ENCODE measurements around the gene TMIE. TPM values are rescaled to one million over a fixed set of nuclear protein-coding genes. Genes with fewer than 3 reads are reported as not detected.

TMIE gene
- total RNA-seq, 2 donors from 2014 or later = not detected

DNA sequence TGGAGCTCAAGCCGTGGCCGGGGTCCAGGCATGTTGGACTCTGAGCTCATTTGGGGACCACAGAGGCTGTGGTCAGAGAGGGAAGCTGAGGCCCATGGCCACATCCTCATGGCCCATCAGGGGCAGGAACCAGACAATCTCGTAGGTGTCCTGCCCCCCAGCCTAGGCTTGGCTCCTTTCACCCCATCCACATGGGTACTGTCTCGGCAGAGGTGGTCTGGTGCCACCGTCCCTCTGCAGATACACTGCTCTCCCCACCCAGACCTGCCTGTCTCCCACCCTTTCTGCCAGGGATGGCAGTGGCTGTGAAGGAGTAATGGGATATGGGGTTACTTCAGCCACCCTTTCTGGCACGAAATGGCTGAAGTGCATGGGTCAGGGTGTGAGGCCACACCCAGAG lies 8.5 kb downstream of the TMIE start:
- Histone ChIP-seq H3K9me3 (no peaks in the 10 kb centered on the region), H3K36me3 (replicated peaks in 1 of 2; ENCODE audit: insufficient read depth in 1 of 2, low read depth in 2 of 2) (no peaks in the 10 kb centered on the region), H3K4me3 (no peak overlapping the region), H3K4me1 (no peaks in the 10 kb centered on the region), H3K27ac (no peak overlapping the region), H3K27me3 (no peaks in the 10 kb centered on the region)
- 90% methylated on average over 6 of the region's 6 CpGs for WGBS, 2 donors
- TF ChIP-seq POLR2A (IDR thresholded peaks at IDR 0.05) = no peak
- TF ChIP-seq, protein P1, sequence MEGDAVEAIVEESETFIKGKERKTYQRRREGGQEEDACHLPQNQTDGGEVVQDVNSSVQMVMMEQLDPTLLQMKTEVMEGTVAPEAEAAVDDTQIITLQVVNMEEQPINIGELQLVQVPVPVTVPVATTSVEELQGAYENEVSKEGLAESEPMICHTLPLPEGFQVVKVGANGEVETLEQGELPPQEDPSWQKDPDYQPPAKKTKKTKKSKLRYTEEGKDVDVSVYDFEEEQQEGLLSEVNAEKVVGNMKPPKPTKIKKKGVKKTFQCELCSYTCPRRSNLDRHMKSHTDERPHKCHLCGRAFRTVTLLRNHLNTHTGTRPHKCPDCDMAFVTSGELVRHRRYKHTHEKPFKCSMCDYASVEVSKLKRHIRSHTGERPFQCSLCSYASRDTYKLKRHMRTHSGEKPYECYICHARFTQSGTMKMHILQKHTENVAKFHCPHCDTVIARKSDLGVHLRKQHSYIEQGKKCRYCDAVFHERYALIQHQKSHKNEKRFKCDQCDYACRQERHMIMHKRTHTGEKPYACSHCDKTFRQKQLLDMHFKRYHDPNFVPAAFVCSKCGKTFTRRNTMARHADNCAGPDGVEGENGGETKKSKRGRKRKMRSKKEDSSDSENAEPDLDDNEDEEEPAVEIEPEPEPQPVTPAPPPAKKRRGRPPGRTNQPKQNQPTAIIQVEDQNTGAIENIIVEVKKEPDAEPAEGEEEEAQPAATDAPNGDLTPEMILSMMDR (IDR thresholded peaks at IDR 0.05) = no peak
- DNase-seq = peak in 1 of 4 donors; percentile 1
- intact Hi-C loops (cut with DNase I) = loop anchor here (5.0 kb wide), 1 partner anchor 193 kb away; no protein-coding TSS in a partner anchor
- no peak for ATAC-seq

DNA sequence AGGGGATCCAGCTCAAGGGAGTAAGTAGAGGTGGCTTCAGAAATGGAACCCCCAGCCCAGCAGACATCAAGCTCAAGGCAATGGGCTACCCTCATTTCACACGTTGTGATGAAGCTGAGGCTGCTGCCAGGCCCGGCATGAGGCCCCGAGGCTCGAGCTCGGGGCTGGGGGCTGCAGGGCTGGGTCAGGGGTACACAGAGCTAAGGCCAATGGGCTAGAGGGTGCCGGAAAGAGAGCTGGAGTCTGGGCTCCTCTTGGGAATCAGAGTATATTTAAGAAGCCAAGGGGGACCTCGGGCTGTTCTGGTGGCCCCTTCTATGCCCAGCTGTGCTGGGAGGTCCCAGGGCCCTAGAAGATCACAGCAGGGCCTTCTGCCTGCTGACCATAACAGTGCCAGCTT lies 9.0 kb downstream of the TMIE start:
- Histone ChIP-seq H3K4me3 (no peak overlapping the region), H3K4me1 (no peaks in the 10 kb centered on the region), H3K9me3 (no peaks in the 10 kb centered on the region), H3K27me3 (no peaks in the 10 kb centered on the region), H3K36me3 (replicated peaks in 1 of 2; ENCODE audit: insufficient read depth in 1 of 2, low read depth in 2 of 2) (no peaks in the 10 kb centered on the region), H3K27ac (no peak overlapping the region)
- no peak for ATAC-seq
- DNase-seq = no peak
- TF ChIP-seq, protein P1 (IDR thresholded peaks at IDR 0.05) = no peak
- no peak for TF ChIP-seq POLR2A (IDR thresholded peaks at IDR 0.05)
- WGBS, 2 donors = 75 to 85% methylated on average over 5 to 6 of the region's 7 CpGs
- intact Hi-C loops (cut with DNase I) = no loop called here

DNA sequence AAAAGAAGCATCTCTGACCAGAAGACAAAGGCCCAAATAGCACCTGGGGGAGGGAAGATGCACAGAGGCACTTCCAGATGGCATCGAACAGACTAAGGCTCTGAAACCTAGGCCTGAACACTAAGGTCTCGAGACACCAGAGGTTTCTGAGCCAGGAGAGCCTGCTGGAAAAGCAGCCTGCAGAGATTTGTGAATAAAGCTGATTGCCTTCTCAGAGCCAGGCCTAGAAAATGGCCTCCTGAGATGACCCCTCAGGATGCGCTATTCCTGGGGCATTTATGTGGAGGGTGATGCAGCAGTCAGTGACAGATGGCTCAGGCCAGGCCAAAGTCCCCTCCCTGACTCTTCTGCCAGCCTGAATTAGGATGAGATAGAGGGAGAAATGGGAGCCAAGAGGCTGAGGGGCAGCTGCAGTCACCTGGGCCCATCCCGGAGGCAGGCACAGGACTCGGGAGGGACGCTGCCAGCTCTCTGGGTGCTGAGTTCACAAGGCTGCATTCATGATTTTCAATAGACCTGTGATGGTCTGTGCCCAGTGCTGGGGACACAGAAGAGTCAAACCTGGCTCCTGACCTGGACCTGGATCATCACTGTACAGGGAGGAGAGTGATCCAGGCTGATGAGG lies 9.6 kb downstream of the TMIE start:
- Histone ChIP-seq H3K9me3 (no peaks in the 10 kb centered on the region), H3K27ac (no peak overlapping the region), H3K4me3 (no peak overlapping the region), H3K4me1 (no peaks in the 10 kb centered on the region), H3K36me3 (replicated peaks in 1 of 2; ENCODE audit: insufficient read depth in 1 of 2, low read depth in 2 of 2) (no peaks in the 10 kb centered on the region), H3K27me3 (no peaks in the 10 kb centered on the region)
- DNase-seq (peak in 1 of 4 donors; percentile 3), ATAC-seq (no peak)
- TF ChIP-seq, protein P1 (IDR thresholded peaks at IDR 0.05) = no peak
- TF ChIP-seq POLR2A (IDR thresholded peaks at IDR 0.05) = no peak
- WGBS, 2 donors = 82 to 91% methylated on average over 5 to 6 of the region's 6 CpGs
- intact Hi-C loops (cut with DNase I) = no loop called here

DNA sequence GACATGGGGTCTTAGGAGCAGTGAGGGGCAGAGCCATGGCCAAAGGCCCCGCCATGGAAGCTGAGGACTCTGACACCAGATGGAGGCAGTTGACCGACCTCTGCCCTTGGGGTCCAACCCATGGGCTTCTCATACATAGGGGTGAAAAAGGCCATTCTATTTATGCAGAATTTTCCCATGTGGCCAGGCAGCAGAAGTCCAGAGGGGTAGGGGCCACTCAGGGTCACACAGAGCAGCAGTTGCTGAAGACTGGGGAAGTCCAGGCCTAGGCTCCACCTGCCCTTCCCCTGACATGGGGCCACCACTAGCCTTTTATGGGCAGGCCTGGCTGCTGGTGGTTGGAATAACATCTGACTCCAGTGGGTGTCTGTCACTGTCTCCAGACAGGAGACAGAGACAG lies 10.1 kb downstream of the TMIE start:
- TF ChIP-seq, protein P1 (IDR thresholded peaks at IDR 0.05) = no peak
- TF ChIP-seq POLR2A (IDR thresholded peaks at IDR 0.05) = no peak
- H3K4me3 ChIP-seq = no peak overlapping the region
- no peaks in the 10 kb centered on the region for H3K4me1 ChIP-seq
- ATAC-seq (no peak), DNase-seq (peak in 1 of 4 donors; percentile 3)
- intact Hi-C loops (cut with DNase I) = no loop called here
- 89% methylated on average over 2 of the region's 2 CpGs; no CpG with 5 or more reads in 1 of the 2 donors for WGBS, 2 donors
- H3K27me3 ChIP-seq = no peaks in the 10 kb centered on the region
- no peaks in the 10 kb centered on the region for H3K9me3 ChIP-seq
- H3K27ac ChIP-seq = no peak overlapping the region
- no peaks in the 10 kb centered on the region for H3K36me3 ChIP-seq (replicated peaks in 1 of 2; ENCODE audit: insufficient read depth in 1 of 2, low read depth in 2 of 2)

DNA sequence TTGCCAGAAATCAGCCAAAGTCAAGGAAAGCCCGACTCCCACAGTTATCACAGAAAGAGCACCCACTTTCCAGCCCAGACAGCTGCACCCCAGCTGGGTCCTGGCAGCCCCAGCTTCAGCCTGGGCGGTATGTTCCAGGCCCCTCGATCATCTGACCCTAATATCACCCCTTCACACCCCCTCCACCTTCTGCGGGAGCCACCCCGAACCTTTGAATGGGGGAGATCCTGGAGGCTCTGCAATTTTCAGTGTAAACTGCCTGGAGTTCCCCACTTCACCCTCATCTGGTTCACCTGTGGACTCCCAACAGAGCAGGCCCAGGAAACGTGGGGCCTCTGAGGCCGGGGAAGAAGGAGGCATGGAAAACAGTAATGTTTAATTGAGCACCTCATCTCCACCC lies 10.6 kb downstream of the TMIE start:
- H3K4me3 ChIP-seq = no peak overlapping the region
- no peak for DNase-seq
- no peaks in the 10 kb centered on the region for H3K27me3 ChIP-seq
- no peaks in the 10 kb centered on the region for H3K9me3 ChIP-seq
- no peak for ATAC-seq
- WGBS, 2 donors = 79 to 83% methylated on average over 7 of the region's 7 CpGs
- H3K4me1 ChIP-seq = no peaks in the 10 kb centered on the region
- no peaks in the 10 kb centered on the region for H3K36me3 ChIP-seq (replicated peaks in 1 of 2; ENCODE audit: insufficient read depth in 1 of 2, low read depth in 2 of 2)
- TF ChIP-seq POLR2A (IDR thresholded peaks at IDR 0.05) = no peak
- TF ChIP-seq, protein P1 (IDR thresholded peaks at IDR 0.05) = no peak
- intact Hi-C loops (cut with DNase I) = no loop called here
- H3K27ac ChIP-seq = no peak overlapping the region
